Activated CD8-positive, alpha-beta memory T cell treated with anti-CD3 and anti-CD28 coated beads for 48 hours (primary cell): ENCODE results near the gene PDK2.

Experiments used
- DNase-seq, 3 experiments: peaks; one replicate each; pipeline ENCODE4 v3.0.0-alpha.2; 2020; ENCODE audit warnings: low read depth in 2 of 3, low spot score in 2 of 3

The PDK2 gene

GRCh38 chr17:50078430-50078829, 16.7 kb upstream of the PDK2 start:
- DNase-seq = no peak

- DNase-seq = no peak
These were observed 15.6 kb upstream of the PDK2 start for GRCh38 chr17:50079334-50080095.

- DNase-seq = no peak
These were observed 15.1 kb upstream of the PDK2 start for GRCh38 chr17:50080096-50080480.

- no peak for DNase-seq
These were observed 14.3 kb upstream of the PDK2 start for GRCh38 chr17:50080827-50081226.

GRCh38 chr17:50081757-50082156, 13.4 kb upstream of the PDK2 start:
- DNase-seq = no peak

GRCh38 chr17:50087246-50087911, 7.8 kb upstream of the PDK2 start:
- peak; percentile 62 to 83 (median 68) for DNase-seq

- no peak for DNase-seq
These were observed 7.2 kb upstream of the PDK2 start for GRCh38 chr17:50087912-50088405.

GRCh38 chr17:50088952-50089825, 6.0 kb upstream of the PDK2 start:
- no peak for DNase-seq

- DNase-seq = no peak
These were observed 5.1 kb upstream of the PDK2 start for GRCh38 chr17:50090071-50090470.

GRCh38 chr17:50090971-50091917, 3.9 kb upstream of the PDK2 start:
- DNase-seq = no peak

GRCh38 chr17:50091918-50092285, 3.2 kb upstream of the PDK2 start:
- no peak for DNase-seq

- no peak for DNase-seq
These were observed 1.9 kb upstream of the PDK2 start for GRCh38 chr17:50093246-50093645.

GRCh38 chr17:50093807-50094206, 1.3 kb upstream of the PDK2 start:
- no peak for DNase-seq

- DNase-seq = peak; percentile 64 to 98 (median 95)
These were observed 853 bp upstream of the PDK2 start for GRCh38 chr17:50094243-50094752.

- no peak for DNase-seq
These were observed 481 bp downstream of the PDK2 start for GRCh38 chr17:50095626-50096037.

- no peak for DNase-seq
These were observed 941 bp downstream of the PDK2 start for GRCh38 chr17:50096092-50096491.

- no peak for DNase-seq
These were observed 1.6 kb downstream of the PDK2 start for GRCh38 chr17:50096758-50097157.

- no peak for DNase-seq
These were observed 2.3 kb downstream of the PDK2 start for GRCh38 chr17:50097455-50097854.

GRCh38 chr17:50097926-50098325, 2.8 kb downstream of the PDK2 start:
- no peak for DNase-seq

GRCh38 chr17:50098583-50098982, 3.4 kb downstream of the PDK2 start:
- DNase-seq = no peak
